Skeletal muscle cell (primary cell): ENCODE results near the gene MVD.
A peak's percentile ranks its signal among the peaks of the same experiment; 100 is the strongest.

Experiments
- DNase-seq: peaks from one replicate; pipeline ENCODE4 v3.0.0-alpha.2; 2010; ENCODE audit warnings: low read depth
- H3K4me3 ChIP-seq: 2 replicates; pipeline ENCODE4 v1.5.1; 2011; ENCODE audit warnings: low read depth, mild to moderate bottlenecking, control low read depth, low read length, moderate library complexity

Gene MVD

GRCh38 chr16:88646345-88647034 is 16.4 kb downstream of the MVD start:
- no peak for DNase-seq
- H3K4me3 ChIP-seq = no peak overlapping the region

- no peak overlapping the region for H3K4me3 ChIP-seq
- DNase-seq = no peak
Observed at GRCh38 chr16:88645941-88646340, 16.9 kb downstream of the MVD start.

- DNase-seq = no peak
Observed at GRCh38 chr16:88645455-88645854, 17.4 kb downstream of the MVD start.

GRCh38 chr16:88643644-88643932 is 19.3 kb downstream of the MVD start:
- H3K4me3 ChIP-seq = no peak overlapping the region
- DNase-seq = no peak

More at GRCh38 chr16:88645455-88645854, 17.4 kb downstream of the MVD start:
- no peak overlapping the region for H3K4me3 ChIP-seq

- no peak for DNase-seq
- no peak overlapping the region for H3K4me3 ChIP-seq
Observed at GRCh38 chr16:88642881-88643643, 19.8 kb downstream of the MVD start.

GRCh38 chr16:88640498-88641247 is 22.2 kb downstream of the MVD start:
- DNase-seq = no peak
- H3K4me3 ChIP-seq = no peak overlapping the region

GRCh38 chr16:88640039-88640495 is 22.8 kb downstream of the MVD start:
- H3K4me3 ChIP-seq = no peak overlapping the region

GRCh38 chr16:88639231-88640038 is 23.5 kb downstream of the MVD start:
- no peak overlapping the region for H3K4me3 ChIP-seq

More at GRCh38 chr16:88640039-88640495, 22.8 kb downstream of the MVD start:
- DNase-seq = no peak

GRCh38 chr16:88638323-88639230 is 24.3 kb downstream of the MVD start, which contains the start of gene IL17C:
TSS of gene IL17C (plus strand) at chr16:88638572. CDS start at chr16:88638642, 70 bp downstream.
- no peak for DNase-seq
- no peak within 1 kb of the TSS for H3K4me3 ChIP-seq

More at GRCh38 chr16:88639231-88640038, 23.5 kb downstream of the MVD start:
- no peak for DNase-seq

- H3K4me3 ChIP-seq = no peak overlapping the region
Observed at GRCh38 chr16:88636488-88637265, 26.2 kb downstream of the MVD start.

GRCh38 chr16:88635671-88636319 is 27.1 kb downstream of the MVD start:
- no peak overlapping the region for H3K4me3 ChIP-seq
- DNase-seq = no peak

More at GRCh38 chr16:88636488-88637265, 26.2 kb downstream of the MVD start:
- no peak for DNase-seq

GRCh38 chr16:88634994-88635670 is 27.8 kb downstream of the MVD start:
- H3K4me3 ChIP-seq = peak overlapping the region; percentile 49
- DNase-seq = no peak

GRCh38 chr16:88634141-88634993 is 28.5 kb downstream of the MVD start:
- no peak for DNase-seq
- peak overlapping the region; percentile 49 for H3K4me3 ChIP-seq

GRCh38 chr16:88633684-88634140 is 29.2 kb downstream of the MVD start:
- DNase-seq = no peak
- no peak overlapping the region for H3K4me3 ChIP-seq

- DNase-seq = no peak
- H3K4me3 ChIP-seq = no peak overlapping the region
Observed at GRCh38 chr16:88632587-88632930, 30.3 kb downstream of the MVD start.
